A172 (cell line): Measurements from ENCODE around the gene XKR7. TPM values are rescaled to one million over a fixed set of nuclear protein-coding genes. Genes with fewer than 3 reads are reported as not detected.
A peak's percentile ranks its signal among the peaks of the same experiment; 100 is the strongest.

Experiments
- DNase-seq: peaks from one replicate; pipeline ENCODE4 v3.0.0-alpha.2; 2015; ENCODE audit warnings: low spot score
- total RNA-seq: library from RNA; depleted of rRNA; stranded (reverse); fragments of >200 nt; shearing (Covaris generic); gene quantifications from 2 replicates; pipeline ENCODE4 v1.2.3, GENCODE V29; 2014

Gene XKR7
- total RNA-seq, 1 experiment from 2014 or later, result not detected

- DNase-seq, result no peak
Measured at GRCh38 chr20:31943052-31943471, 24.9 kb upstream of the XKR7 start.

DNA sequence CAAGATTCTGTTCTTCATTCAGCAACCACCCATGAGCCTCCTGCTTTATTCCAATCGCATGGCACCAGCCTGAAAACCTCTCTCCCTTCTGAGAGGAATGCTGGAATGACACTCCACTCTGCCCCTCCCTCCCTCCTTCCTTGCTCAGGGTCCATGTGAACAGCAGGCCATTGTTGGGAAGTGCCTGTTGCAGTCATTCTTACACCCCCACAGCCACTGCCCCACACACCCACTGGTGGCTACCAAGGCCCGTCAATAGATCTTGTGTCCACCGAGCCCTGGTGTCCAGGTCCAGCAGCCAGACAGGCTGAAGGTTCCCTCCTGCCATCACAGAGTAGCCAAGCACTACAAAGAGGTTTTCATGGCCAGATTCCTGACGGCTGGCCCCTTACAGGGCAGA, 22.6 kb upstream of the XKR7 start:
- DNase-seq, result no peak

DNA sequence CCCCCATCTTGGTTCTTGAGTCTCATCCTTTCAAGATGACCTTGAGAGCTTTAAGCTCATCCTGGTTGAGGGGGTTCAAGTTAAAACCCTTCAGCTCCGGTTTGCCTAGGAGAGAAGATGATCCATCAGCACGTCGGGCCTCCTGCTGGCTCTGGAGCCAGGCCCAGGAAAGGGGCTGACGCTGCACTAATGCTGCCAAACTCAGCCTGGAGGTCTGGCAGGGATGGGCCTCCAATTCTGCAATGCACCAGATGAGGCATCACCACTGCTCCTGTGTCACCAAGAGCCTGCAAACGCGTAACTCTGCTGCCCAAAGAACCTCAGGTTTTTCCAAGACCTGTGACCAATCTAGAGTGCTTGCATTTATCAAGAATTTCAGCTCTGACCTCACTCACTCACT, 22.2 kb upstream of the XKR7 start:
- DNase-seq, result no peak

GRCh38 chr20:31948008-31948407, 19.9 kb upstream of the XKR7 start:
- no peak for DNase-seq

- no peak for DNase-seq
Measured at GRCh38 chr20:31949877-31950646, 17.9 kb upstream of the XKR7 start.

DNA sequence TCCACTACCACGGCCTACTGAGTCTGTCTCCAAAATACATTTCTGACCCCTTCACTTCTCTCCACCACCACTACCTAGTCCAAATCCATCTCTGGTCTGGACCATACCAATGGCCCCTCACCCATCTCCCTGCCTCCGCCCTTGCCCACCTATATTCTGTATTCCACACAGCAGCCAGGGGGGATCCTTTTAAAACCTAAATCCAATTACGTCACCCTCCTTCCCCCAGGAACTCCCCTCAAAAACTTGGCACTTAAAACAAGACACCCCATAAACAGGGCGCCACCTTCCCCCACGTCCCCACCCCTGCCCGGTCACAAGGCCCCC, 16.8 kb upstream of the XKR7 start:
- no peak for DNase-seq

DNA sequence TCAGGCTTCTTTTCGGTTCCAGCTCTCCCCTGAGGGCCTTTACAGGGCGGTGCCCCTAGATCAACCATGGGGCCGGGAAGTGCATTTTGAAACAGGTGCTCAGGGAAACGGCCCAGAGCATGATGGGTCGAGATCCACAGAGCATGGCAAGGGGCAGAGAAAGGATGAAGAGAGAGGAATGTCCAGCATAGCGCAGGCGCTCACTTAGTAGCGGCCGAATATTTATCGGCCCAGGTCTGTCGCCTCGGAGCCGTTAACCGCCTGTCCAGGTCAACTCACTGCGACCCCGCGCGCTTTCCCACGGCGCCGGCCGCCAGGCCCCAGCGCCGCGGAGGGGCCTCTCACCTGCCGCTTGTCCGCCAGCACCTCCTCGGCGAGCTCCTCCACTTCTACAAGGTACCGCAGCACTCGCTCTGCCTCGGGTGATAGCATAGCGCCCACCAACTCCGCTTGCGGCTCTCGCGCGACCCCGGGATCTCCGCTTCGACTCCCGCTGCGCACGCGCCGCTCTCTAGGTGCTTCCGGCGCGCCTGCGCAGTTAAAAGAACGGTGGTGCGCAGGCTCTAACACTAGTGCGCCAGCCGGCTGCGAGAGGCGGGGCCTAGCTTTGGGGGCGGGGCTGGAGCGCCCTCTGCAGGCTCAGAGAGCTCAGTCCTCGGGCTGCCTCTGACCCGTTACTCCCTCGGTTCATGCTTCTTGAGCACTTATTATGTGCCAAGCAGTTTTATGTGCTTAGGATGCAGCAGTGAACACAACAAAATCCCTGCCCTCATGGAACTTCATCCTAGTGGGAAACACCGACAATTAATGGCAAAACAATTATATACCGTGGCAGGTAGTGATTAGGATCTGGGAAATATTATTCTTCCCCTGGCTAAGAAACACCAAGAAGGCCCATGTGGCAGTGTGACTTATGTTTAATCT, 16.2 kb upstream of the XKR7 start, which contains the start of gene PDRG1:
PDRG1 (minus strand) TSS at position 517 of the 924 bp plus-strand sequence; CDS start at position 432, 85 bp downstream.
- DNase-seq, result peak; percentile 90

DNA sequence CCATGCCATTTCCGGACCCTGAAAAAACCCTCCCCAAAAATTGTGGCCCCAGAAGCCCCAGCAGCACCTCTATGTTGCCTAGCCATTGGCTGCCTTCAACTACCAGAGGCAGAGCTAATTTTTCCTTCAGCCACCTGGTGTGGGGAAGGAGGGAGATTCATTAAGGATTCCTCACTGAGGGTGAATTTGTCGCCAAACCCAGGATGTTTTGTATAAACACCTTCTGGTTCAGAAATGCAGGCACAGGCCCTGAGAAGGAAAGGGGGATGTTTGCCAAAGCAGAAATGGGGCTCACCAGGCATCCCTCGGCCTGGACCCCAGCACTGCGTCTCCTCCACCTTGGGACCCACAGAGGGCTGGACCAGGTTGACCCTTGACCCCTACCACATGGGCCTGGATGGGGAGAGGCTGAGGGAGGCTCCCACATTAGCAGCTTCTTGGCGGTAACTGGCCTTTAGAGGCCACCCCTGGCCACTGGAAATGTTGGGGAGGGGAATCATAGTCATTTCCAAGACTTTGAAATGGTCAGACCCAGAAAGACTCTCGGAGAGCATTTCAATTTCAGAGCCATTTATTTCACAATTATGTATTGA, 14.3 kb upstream of the XKR7 start:
- DNase-seq, result no peak

GRCh38 chr20:31954500-31954899, 13.5 kb upstream of the XKR7 start:
- DNase-seq, result no peak

DNA sequence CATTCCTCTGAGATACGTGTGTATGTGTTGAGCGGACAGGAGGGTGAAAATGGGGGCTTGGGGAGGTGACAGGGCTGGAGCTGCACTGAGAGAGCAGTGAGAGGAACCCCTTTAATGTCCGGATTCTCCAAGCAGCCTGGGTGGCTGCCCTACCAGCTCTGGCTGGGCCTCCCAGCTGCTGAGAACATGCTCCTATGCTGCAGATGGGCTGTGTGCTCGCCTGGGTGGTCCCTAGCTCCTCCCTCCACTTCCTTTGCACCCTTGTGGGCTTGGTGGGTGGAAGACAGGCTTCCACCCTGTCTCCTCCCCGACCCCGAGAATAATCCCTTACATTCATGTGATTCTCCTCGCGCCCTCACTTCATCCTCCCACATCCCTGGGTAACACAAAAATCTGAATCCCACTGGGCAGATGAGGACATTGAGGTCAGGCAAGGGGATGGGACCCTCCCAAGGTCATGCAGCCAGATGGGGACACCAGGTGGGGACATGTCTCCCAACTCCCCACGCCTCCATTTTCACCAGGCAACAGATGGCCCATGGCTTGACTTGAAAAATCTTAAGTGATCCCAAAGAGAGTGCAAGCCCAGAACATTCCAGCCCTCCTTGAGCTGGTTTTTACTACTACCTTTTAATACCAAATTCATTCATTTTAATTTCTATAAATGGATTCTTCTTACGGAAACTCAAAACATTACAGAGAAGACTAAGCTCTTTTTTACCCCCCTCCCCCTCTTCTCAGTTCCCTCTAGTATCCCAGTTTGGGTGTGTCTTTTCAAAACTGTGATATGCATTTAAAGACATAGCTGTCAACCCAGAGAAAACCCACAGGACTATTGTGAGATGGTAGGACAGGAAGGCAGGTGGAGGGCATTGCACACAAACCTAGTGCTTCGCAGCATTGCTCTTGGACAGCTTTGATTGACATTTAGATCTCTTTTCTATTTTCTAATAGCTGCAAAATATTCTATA, 11.1 kb upstream of the XKR7 start:
- DNase-seq, result no peak

GRCh38 chr20:31962761-31963160, 5.2 kb upstream of the XKR7 start:
- no peak for DNase-seq

GRCh38 chr20:31963889-31964288, 4.1 kb upstream of the XKR7 start:
- DNase-seq, result no peak

DNA sequence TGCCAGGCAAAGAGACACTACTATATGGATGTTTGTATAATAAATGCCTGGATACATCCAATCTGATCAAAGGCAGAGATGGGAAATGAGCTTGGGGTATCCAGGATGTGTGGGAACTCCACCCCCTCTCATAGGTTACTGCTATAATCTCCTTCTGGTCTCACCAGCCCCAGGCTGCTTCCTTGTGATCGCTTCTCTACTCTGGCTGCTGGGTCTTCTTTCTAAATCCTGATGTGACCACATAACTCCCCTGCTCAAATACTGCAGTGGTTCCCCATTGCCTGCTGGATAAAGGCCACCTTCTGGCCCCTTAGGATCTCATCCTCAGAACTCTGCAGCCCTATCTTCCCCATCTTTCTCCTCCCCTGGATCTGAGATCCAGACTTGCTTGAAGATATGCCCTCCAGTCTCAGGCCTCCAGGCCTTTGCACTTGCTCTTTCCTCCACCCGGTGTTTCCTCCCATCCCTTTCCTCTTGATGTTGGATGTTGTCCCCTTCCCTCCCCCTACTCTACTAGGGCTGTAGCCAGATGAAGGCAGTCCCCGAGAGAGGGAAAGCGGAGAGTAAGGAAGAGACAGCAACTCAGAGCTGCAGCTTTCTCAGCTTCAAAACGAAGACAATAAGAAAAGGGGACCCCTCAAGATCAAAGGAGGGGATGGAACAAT, 828 bp upstream of the XKR7 start:
- no peak for DNase-seq

DNA sequence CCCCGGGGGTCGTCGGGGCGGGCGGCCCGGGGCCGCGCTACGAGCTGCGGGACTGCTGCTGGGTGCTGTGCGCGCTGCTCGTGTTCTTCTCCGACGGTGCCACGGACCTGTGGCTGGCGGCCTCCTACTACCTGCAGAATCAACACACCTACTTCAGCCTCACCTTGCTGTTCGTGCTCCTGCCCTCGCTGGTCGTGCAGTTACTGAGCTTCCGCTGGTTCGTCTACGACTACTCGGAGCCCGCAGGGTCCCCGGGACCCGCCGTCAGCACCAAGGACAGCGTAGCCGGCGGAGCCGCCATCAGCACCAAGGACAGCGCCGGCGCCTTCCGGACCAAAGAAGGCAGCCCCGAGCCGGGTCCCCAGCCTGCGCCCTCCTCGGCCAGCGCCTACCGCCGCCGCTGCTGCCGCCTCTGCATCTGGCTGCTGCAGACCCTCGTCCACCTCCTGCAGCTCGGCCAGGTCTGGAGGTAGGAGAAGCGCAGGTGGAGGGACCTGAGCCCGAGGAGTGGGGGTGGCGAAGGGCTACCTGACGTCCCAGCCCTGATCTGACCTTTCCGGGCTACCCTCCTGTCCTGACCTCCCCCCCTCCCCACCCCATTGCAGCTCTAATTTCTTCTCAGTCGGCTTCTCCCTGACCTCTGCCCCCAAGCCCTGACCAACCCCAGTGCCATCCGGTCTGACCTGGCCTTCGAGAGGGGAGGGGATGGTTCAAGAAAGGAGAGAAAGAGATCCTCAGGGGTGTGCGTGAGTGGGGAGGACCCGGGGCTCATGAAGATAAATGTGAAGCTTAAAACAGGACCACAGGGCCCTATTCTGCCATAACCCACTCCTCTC, 558 bp downstream of the XKR7 start:
- peak; percentile 53 for DNase-seq

GRCh38 chr20:31969991-31970390, 2.0 kb downstream of the XKR7 start:
- no peak for DNase-seq

- peak; percentile 59 for DNase-seq
Measured at GRCh38 chr20:31972471-31973021, 4.6 kb downstream of the XKR7 start.

- no peak for DNase-seq
Measured at GRCh38 chr20:31974296-31974695, 6.3 kb downstream of the XKR7 start.

GRCh38 chr20:31974951-31975487, 7.1 kb downstream of the XKR7 start:
- DNase-seq, result no peak

- no peak for DNase-seq
Measured at GRCh38 chr20:31975874-31976273, 7.9 kb downstream of the XKR7 start.
